Duodenal mucosa (tissue), 2 donors: ENCODE data around the gene SPARC.
A peak's percentile ranks its signal among the peaks of the same experiment; 100 is the strongest.

Experiments used
- H3K27ac ChIP-seq: one replicate; pipeline ENCODE4 v1.7.0; 2013; ENCODE audit warnings: low read depth, low read length
- H3K27me3 ChIP-seq, 2 donors: one replicate each; pipeline ENCODE4 v1.7.0; 2013; ENCODE audit warnings: low read length in 2 of 2, control low read depth in 1 of 2; ENCODE audit not compliant: insufficient read depth in 2 of 2, control insufficient read depth in 1 of 2
- H3K36me3 ChIP-seq, 2 donors: one replicate each; pipeline ENCODE4 v1.7.0; 2013; ENCODE audit warnings: low read length in 2 of 2, control low read depth in 1 of 2; ENCODE audit not compliant: insufficient read depth in 2 of 2, control insufficient read depth in 1 of 2
- H3K4me1 ChIP-seq, 2 donors: one replicate each; pipeline ENCODE4 v1.7.0; 2013; ENCODE audit warnings: low read length in 2 of 2, control low read depth in 1 of 2; ENCODE audit not compliant: insufficient read depth in 2 of 2, control insufficient read depth in 1 of 2
- H3K4me3 ChIP-seq, 2 donors: one replicate each; pipeline ENCODE4 v1.7.0; 2013; ENCODE audit warnings: low read length in 2 of 2, low read depth in 1 of 2
- H3K9ac ChIP-seq, 2 donors: one replicate each; pipeline ENCODE4 v1.7.0; 2013; ENCODE audit warnings: low read length in 2 of 2, low read depth in 1 of 2
- H3K9me3 ChIP-seq, 2 donors: one replicate each; pipeline ENCODE4 v1.7.0; 2013; ENCODE audit warnings: low read length in 2 of 2, control low read depth in 1 of 2; ENCODE audit not compliant: control insufficient read depth in 1 of 2

The SPARC gene

DNA sequence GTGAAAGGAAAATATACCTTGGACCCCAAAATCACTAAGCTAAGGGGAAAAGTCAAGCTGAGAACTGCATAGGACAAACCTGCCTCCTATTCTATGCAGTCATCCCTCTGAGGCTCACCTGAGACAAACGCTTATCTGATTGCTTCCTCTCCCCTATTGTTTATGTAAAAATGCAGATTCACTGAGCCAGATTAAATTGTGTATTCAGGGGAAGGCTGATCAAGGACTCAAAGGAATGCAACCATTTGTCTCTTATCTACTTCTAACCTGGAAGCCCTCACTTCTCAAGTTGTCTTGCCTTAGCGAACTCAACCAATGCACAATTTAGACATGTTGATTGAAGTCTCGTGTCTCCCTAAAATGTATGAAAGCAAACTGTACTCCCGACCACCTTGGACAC, 13.3 kb downstream of the SPARC start:
- H3K36me3 ChIP-seq = peaks cover 0 to 8% of the 10 kb centered on the region in 2 donors
- no peak overlapping the region for H3K9ac ChIP-seq
- peaks cover 21% of the 10 kb centered on the region in 2 donors for H3K4me1 ChIP-seq
- H3K27me3 ChIP-seq = no peaks in the 10 kb centered on the region
- H3K4me3 ChIP-seq = no peak overlapping the region
- no peak overlapping the region for H3K27ac ChIP-seq
- H3K9me3 ChIP-seq = no peaks in the 10 kb centered on the region

DNA sequence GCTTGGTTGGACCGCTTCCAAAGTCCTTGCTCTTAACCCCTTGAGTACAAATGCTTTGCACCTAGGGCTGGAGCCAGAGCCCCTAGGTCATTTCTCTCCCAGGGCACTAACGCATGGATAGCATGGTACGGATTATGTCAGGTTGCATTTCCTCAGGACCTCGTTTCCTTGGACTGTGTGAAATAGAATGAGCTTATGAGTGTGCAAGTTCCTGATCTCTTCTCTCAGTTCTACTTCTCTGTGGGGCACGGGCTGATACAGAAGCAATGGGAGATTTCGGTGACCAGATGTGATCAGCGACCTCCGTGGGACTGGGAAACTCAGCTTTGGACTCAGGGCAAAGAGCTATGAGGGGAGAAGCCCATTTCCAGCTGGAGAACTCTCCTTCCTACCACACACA, 14.2 kb downstream of the SPARC start:
- H3K27ac ChIP-seq = no peak overlapping the region
- H3K4me3 ChIP-seq = no peak overlapping the region
- peaks cover 21% of the 10 kb centered on the region in 2 donors for H3K4me1 ChIP-seq
- H3K27me3 ChIP-seq = no peaks in the 10 kb centered on the region
- H3K9me3 ChIP-seq = no peaks in the 10 kb centered on the region
- peaks cover 0 to 8% of the 10 kb centered on the region in 2 donors for H3K36me3 ChIP-seq
- no peak overlapping the region for H3K9ac ChIP-seq

DNA sequence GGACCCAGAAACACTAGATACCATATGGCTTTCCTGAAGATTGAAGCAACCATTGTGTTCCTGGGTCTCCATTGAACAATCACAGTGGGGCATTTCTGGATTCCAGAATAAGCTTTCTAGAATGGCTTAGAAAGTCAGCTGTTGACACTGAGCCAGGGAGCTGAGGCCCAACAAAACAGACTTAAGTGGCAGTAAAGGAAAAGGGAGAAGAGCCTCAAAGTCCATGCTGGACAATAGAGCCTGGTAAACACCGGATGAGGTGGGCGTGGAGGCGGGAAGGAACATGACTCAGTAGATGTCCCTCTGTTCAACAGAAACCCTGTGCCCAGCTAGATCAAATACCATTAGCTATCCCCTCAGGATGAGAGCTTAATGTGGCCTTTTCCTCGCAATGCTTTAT, 14.8 kb downstream of the SPARC start:
- Histone ChIP-seq H3K27ac (peak overlapping the region; percentile 59), H3K9ac (no peak overlapping the region), H3K4me3 (no peak overlapping the region), H3K36me3 (peaks cover 0 to 12% of the 10 kb centered on the region in 2 donors), H3K9me3 (no peaks in the 10 kb centered on the region), H3K4me1 (peaks cover 21% of the 10 kb centered on the region in 2 donors), H3K27me3 (no peaks in the 10 kb centered on the region)

DNA sequence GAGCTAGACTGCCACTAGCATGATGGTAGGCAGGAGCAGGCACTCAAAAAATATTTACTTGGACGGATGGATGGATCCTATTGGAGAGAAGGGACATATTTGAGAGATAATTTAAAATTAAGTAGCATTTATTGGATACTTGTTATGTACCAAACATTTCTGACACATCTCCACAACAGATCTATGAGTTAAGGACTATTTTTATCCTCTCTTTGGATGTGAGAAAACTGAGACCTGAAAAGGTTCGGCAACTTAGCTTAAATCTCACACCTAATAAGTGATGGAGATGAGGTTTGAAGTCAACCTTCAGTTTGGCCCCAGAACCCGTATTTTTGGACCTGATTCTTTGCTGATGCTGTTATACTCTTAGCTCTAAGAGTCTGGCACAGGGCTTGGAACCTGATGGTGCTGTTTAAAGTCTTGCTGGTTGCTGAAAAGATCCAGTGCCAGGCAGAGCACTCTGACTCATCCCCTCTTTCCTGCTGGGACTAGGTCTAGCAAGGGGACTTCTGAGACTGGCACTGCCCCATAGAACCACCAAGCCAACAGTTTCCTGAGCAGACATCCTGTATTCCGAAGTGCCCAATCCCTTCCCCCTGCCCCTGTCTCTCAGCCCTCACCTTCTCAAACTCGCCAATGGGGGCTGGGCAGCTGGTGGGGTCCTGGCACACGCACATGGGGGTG, 15.6 kb downstream of the SPARC start:
- Histone ChIP-seq H3K9me3 (no peaks in the 10 kb centered on the region), H3K4me1 (peaks cover 21 to 23% of the 10 kb centered on the region in 2 donors), H3K4me3 (no peak overlapping the region), H3K27ac (peak overlapping the region; percentile 59), H3K27me3 (no peaks in the 10 kb centered on the region), H3K9ac (no peak overlapping the region), H3K36me3 (peaks cover 0 to 14% of the 10 kb centered on the region in 2 donors)

DNA sequence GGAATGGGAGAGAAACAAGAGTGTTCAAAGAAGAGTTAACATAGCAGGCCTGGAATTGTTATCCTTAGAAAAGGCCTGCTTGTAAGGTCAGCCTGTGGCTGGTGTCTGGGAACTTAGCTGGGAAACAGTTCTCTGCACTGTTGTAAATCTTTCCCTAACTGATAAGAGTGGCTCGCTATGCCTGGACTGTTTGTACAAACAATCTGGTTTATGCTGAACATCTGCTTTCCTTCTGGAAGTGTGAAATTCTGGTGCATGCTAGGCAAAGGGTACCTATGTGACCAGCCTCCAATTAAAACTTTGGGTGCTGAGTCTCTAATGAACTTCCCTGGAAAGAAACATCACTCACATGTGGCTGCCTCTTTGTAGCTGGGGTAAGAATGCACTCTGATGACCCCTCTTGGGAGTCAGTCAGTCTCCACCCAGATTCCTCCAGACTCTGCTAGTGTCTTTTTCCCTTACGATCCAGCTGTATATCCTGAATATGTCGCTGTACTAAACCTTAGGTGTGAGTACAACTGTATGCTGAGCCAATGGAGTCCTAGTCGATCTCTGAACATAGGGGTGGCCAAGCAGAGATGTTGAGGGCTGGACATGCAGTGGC, 16.5 kb downstream of the SPARC start:
- H3K27ac ChIP-seq = no peak overlapping the region

DNA sequence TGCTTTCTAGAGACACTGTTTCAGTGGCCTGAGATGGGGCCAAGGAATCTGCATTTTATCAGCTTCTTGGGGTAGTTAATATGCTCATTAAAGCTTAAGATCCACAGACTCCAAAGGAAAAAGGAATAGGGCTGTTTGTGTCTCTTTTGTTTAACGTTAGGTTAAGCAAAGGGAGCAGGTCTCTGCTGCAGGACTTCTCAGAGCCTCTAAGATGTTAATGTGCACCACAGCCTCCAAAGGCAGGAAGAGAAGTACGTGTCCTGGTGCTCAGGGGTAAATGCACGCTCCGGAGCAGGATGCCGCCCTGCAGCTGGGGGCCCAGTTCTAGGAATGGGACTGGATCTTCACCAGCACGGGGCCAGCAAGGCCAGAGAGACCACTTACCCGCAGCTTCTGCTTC, 19.6 kb downstream of the SPARC start:
- H3K4me3 ChIP-seq = no peak overlapping the region

More for the DNA sequence above, 16.5 kb downstream of the SPARC start:
- no peaks in the 10 kb centered on the region for H3K27me3 ChIP-seq
- H3K9ac ChIP-seq = no peak overlapping the region
- H3K36me3 ChIP-seq = peaks cover 0 to 16% of the 10 kb centered on the region in 2 donors
- no peaks in the 10 kb centered on the region for H3K9me3 ChIP-seq
- peaks cover 28 to 32% of the 10 kb centered on the region in 2 donors for H3K4me1 ChIP-seq
- no peak overlapping the region for H3K4me3 ChIP-seq

DNA sequence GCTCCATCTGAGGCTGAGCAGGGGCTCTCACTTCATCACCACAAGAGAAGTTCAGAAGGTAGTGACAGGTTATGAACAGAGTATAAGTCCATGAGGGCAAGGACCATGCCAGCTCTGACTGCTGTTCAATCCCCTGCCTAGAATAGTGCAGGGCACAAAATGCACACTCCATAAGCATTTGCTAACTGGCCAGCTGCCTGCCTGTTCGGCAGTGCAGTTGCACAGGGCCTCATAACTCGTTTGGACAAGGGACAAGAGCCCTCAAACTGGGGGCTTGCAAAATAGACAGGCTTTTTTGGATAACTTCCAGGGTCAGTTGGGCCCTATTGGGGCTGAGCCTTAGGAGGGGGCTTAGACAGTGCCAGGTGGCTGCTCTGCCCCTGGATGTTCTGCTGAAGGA, 21.1 kb downstream of the SPARC start:
- no peak overlapping the region for H3K27ac ChIP-seq
- H3K9ac ChIP-seq = no peak overlapping the region
- no peaks in the 10 kb centered on the region for H3K9me3 ChIP-seq
- no peaks in the 10 kb centered on the region for H3K27me3 ChIP-seq
- no peak overlapping the region for H3K4me3 ChIP-seq
- peaks cover 0 to 33% of the 10 kb centered on the region in 2 donors for H3K36me3 ChIP-seq
- H3K4me1 ChIP-seq = peaks cover 30 to 45% of the 10 kb centered on the region in 2 donors

More for the DNA sequence above, 19.6 kb downstream of the SPARC start:
- Histone ChIP-seq H3K4me1 (peaks cover 30 to 50% of the 10 kb centered on the region in 2 donors), H3K27ac (no peak overlapping the region), H3K27me3 (no peaks in the 10 kb centered on the region), H3K36me3 (peaks cover 0 to 33% of the 10 kb centered on the region in 2 donors), H3K9ac (no peak overlapping the region), H3K9me3 (no peaks in the 10 kb centered on the region)

DNA sequence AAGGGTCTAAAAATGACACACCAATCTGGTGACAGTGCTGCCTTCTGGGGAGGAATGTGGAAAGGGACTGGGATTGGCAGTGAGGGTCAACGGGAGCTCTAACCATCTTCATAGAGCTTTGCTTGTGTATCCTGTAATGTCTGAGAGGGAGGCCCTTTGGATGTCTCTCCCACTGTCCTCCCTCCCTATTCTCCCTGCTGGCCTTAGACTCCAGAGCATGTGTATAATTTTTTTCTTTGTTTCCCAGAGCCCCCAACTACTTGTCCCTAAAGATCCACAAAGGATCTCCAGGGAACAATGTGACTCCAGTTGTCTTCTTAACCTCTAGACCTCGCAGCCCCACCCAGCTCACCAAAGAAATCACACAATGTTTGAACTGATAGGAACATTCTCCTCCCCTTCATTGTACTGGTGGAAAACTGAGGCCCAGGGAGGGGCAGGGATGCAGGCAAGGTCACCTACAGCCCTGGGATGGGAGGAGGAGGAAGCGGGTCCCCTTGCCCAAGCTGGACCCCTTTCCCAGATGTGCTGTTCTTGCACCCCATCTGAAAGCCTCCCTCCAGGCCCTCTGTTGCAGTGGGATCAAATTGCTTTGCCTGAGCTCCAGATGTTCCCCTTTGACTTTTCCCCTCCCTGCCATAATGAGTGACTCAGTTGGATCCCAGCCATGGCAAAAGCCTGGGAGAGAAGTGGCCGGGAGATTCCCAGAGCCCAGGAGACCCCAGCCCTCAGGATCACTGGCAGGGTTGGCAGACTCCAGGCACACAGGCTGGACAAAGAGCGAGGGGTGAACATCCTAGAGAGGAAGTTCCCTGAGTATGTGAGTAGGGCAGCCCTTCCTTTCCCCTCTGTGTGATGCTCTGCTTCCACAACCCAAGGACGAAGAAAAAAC, 21.8 kb downstream of the SPARC start:
- H3K36me3 ChIP-seq = peaks cover 0 to 33% of the 10 kb centered on the region in 2 donors
- H3K4me3 ChIP-seq = no peak overlapping the region
- no peak overlapping the region for H3K9ac ChIP-seq
- H3K9me3 ChIP-seq = no peaks in the 10 kb centered on the region
- H3K27me3 ChIP-seq = no peaks in the 10 kb centered on the region
- no peak overlapping the region for H3K27ac ChIP-seq
- H3K4me1 ChIP-seq = peaks cover 26 to 39% of the 10 kb centered on the region in 2 donors

DNA sequence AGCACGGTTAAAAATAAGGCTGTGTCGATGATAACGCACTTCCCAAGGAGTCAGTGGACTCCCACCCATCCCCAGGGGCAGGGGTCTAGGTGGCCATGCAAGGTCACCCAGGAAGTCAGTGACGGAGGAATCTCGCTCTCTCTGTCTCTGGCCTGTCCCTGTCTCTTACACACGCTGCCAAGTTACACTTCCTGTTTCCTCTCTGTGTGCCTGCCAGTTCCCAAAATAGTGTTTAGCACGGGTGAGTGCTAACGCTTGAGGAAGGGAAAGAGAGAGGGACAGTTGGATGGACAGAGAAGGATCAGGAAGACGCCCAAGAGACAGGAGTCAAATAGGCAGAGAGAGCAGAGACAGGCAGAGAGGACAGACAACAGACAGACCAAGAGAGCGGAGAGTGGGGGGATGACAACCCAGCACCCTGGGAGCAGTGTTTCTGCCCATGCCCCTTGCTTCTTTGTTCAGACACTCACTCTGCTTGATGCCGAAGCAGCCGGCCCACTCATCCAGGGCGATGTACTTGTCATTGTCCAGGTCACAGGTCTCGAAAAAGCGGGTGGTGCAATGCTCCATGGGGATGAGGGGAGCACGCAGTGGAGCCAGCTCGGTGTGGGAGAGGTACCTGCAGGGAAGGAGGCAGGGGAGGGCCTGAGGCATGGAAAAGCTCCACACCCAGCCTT, 23.0 kb downstream of the SPARC start:
- Histone ChIP-seq H3K36me3 (peaks cover 0 to 29% of the 10 kb centered on the region in 2 donors), H3K4me1 (peaks cover 21 to 42% of the 10 kb centered on the region in 2 donors), H3K4me3 (no peak overlapping the region), H3K9ac (no peak overlapping the region), H3K27me3 (no peaks in the 10 kb centered on the region), H3K9me3 (no peaks in the 10 kb centered on the region), H3K27ac (peak overlapping the region; percentile 29)
